HFFc6 (cell line): Measurements from ENCODE around the gene ETV3. TPM values are rescaled to one million over a fixed set of nuclear protein-coding genes. Genes with fewer than 3 reads are reported as not detected.

Source experiments
- DNase-seq: peaks from one replicate; pipeline ENCODE4 v3.0.0-alpha.2; 2018
- H3K27ac Mint-ChIP-seq: 2 replicates; pipeline ENCODE4 v1.8.0; 2020; ENCODE audit warnings: mild to moderate bottlenecking, mixed read lengths
- H3K27me3 Mint-ChIP-seq: 2 replicates; pipeline ENCODE4 v1.8.0; 2021; ENCODE audit warnings: mild to moderate bottlenecking, moderate library complexity, mixed read lengths; ENCODE audit not compliant: insufficient read depth
- H3K36me3 Mint-ChIP-seq: 2 replicates; pipeline ENCODE4 v1.8.0; 2021; ENCODE audit warnings: low read depth, mixed read lengths
- H3K4me1 Mint-ChIP-seq: 2 replicates; pipeline ENCODE4 v1.8.0; 2020; ENCODE audit warnings: low read depth, mixed read lengths
- H3K4me3 Mint-ChIP-seq: 2 replicates; pipeline ENCODE4 v1.8.0; 2020; ENCODE audit warnings: mild to moderate bottlenecking, moderate library complexity, mixed read lengths
- H3K9me3 Mint-ChIP-seq: 2 replicates; pipeline ENCODE4 v1.8.0; 2020; ENCODE audit warnings: mild to moderate bottlenecking, mixed read lengths
- CTCF ChIP-seq: fragments of 200-600 bp; sonication (generic); IDR thresholded peaks from 2 replicates; pipeline ENCODE4 v1.5.0; 2021; ENCODE audit warnings: antibody characterized with exemption, mild to moderate bottlenecking
- total RNA-seq, 6 experiments: library from RNA; stranded (reverse); fragmentation: NEBNext Ultra II Directional; extraction: Animal tissue kit (Norgen Biotek cat#: 25700); gene quantifications; 2 replicates in 1 of 6; 3 replicates in 5 of 6; pipeline ENCODE4 v1.2.3, GENCODE V29; 2021

The ETV3 gene
- total RNA-seq, 6 experiments from 2014 or later = 20.0 to 22.9 (median 21.0) TPM

GRCh38 chr1:157132616-157133167 lies 5.5 kb downstream of the ETV3 start:
- TF ChIP-seq CTCF = no peak
- H3K36me3 Mint-ChIP-seq = peaks cover 55% of the 10 kb centered on the region
- no peak for DNase-seq
- no peaks in the 10 kb centered on the region; the same call in 1 of the 2 replicates for H3K9me3 Mint-ChIP-seq
- H3K4me3 Mint-ChIP-seq = no peak overlapping the region
- peaks cover 24% of the 10 kb centered on the region for H3K4me1 Mint-ChIP-seq
- H3K27me3 Mint-ChIP-seq = peaks cover 4% of the 10 kb centered on the region
- H3K27ac Mint-ChIP-seq = no peak overlapping the region

GRCh38 chr1:157132111-157132510 lies 6.1 kb downstream of the ETV3 start:
- TF ChIP-seq CTCF = no peak
- DNase-seq = no peak
- Mint-ChIP-seq H3K9me3 (no peaks in the 10 kb centered on the region), H3K4me1 (peaks cover 23% of the 10 kb centered on the region), H3K27ac (no peak overlapping the region), H3K27me3 (0 out of 2 replicates have a peak, but pooled peaks cover 1% of the 10 kb centered on the region), H3K4me3 (no peak overlapping the region), H3K36me3 (peaks cover 55% of the 10 kb centered on the region)

GRCh38 chr1:157131281-157131680 lies 6.9 kb downstream of the ETV3 start:
- no peaks in the 10 kb centered on the region for H3K9me3 Mint-ChIP-seq
- DNase-seq = no peak
- peaks cover 15% of the 10 kb centered on the region for H3K4me1 Mint-ChIP-seq
- H3K27me3 Mint-ChIP-seq = 0 out of 2 replicates have a peak, but pooled peaks cover 1% of the 10 kb centered on the region
- no peak overlapping the region for H3K27ac Mint-ChIP-seq
- H3K4me3 Mint-ChIP-seq = no peak overlapping the region
- H3K36me3 Mint-ChIP-seq = peaks cover 55% of the 10 kb centered on the region
- TF ChIP-seq CTCF = no peak

GRCh38 chr1:157124855-157125254 lies 13.3 kb downstream of the ETV3 start:
- Mint-ChIP-seq H3K27me3 (peaks cover under 1% of the 10 kb centered on the region; the same call in 1 of the 2 replicates), H3K27ac (no peak overlapping the region), H3K36me3 (peaks cover 36% of the 10 kb centered on the region), H3K9me3 (no peaks in the 10 kb centered on the region), H3K4me1 (no peaks in the 10 kb centered on the region), H3K4me3 (no peak overlapping the region)
- 0 out of 2 replicates have a peak, but pooled peaks have one; percentile 6 for TF ChIP-seq CTCF
- no peak for DNase-seq

- DNase-seq = no peak
- no peak for TF ChIP-seq CTCF
- Mint-ChIP-seq H3K27ac (no peak overlapping the region), H3K36me3 (peaks cover 16% of the 10 kb centered on the region; the same call in 1 of the 2 replicates), H3K27me3 (peaks cover 13% of the 10 kb centered on the region), H3K4me1 (no peaks in the 10 kb centered on the region), H3K9me3 (no peaks in the 10 kb centered on the region), H3K4me3 (no peak overlapping the region)
Observed at GRCh38 chr1:157119448-157119847, 18.7 kb downstream of the ETV3 start.
